Kidney tubule cell (primary cell): ENCODE measurements around the gene AKIRIN1.
A peak's percentile ranks its signal among the peaks of the same experiment; 100 is the strongest.
"Not testable (repeated sequence)": the region's sequence is repeated elsewhere in the genome, so short reads cannot be mapped to it uniquely, and the experiment has no call there.

ENCODE experiments used
- DNase-seq: peaks from one replicate; pipeline ENCODE4 v3.0.0-alpha.2; 2018; ENCODE audit warnings: low spot score

Gene AKIRIN1

DNA sequence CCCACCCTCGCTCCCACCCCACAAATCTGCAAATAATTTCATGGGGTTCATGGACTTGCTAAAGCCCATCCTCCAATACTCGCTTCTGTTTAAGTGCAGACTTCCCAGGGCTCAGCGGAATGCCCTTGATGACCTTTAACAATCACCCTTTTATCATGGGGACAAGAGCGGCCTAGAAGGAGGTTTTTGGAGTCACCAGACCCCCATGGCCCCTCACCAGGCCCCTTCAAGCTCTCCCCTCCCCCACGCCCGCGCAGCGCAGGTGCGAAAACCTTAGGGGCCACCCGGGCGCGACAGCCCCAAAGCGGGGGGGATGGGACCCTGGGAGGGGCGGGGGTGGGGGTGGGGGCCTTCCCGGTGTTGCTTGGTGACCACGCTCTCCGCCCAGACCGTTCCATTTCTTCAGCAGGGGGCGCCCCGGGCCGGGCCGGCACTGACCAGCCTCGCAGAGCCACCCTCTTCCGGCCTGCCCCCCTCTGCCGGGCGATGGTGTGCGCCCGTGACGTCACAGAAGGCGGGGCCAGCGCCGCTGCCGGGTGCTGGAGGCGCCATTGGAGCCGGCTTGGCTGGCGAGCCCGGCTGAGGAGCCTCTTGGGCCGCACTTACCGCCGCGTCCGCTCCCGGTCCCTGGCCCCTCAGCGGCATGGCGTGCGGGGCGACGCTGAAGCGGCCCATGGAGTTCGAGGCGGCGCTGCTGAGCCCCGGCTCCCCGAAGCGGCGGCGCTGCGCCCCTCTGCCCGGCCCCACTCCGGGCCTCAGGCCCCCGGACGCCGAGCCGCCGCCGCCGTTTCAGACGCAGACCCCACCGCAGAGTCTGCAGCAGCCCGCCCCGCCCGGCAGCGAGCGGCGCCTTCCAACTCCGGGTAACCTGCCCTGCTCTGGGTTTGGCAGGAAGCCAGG lies at the start of gene AKIRIN1:
TSS of gene AKIRIN1 (plus strand) at position 539 of the 900 bp plus-strand sequence. CDS start at position 644, 105 bp downstream.
- peak; percentile 98 for DNase-seq

- DNase-seq: peak; percentile 73
These were observed 49.5 kb upstream of the AKIRIN1 start, which contains the start of gene RHBDL2 for GRCh38 chr1:38941527-38942019. TSS of gene RHBDL2 (minus strand) at chr1:38941830. CDS start at chr1:38919212, 22,618 bp downstream.

GRCh38 chr1:38942664-38943428 lies 48.2 kb upstream of the AKIRIN1 start:
- DNase-seq: no peak

DNA sequence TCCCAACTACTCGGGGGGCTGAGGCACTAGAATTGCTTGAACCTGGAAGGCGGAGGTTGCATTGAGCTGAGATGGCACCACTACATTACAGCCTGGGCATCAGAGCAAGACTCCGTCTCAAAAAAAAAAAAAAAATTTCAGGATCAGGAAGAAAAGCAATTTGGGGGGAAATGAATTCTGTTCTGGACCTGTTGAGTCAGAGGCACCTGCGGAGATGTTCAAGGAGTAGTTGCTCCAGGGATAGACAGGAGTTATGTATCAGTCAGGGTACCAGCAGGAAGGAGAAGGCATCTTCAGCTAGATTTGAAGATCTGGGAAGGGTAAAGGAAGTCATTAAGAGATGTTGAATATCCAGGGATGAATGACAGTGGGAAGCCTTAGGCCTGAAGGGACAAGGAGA lies 46.5 kb upstream of the AKIRIN1 start:
- no peak for DNase-seq

DNA sequence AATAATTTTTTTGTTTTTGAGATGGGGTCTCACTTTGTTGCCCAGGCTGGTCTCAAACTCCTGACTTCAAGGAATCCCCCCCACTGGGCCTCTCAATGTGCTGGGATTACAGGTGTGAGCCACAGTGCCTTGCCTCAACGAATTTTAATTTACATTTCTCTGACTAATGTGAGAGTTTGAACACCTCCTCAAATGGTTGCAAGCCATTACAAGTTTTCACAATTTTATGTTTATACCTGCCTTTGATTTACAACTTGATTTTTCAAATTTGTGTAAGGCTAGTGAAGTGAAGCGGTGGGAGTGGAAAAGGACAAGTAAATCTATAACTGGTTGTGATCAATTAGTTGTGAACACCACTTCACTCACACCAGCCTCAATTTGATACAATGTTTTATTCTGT lies 40.5 kb upstream of the AKIRIN1 start:
- no peak for DNase-seq

DNA sequence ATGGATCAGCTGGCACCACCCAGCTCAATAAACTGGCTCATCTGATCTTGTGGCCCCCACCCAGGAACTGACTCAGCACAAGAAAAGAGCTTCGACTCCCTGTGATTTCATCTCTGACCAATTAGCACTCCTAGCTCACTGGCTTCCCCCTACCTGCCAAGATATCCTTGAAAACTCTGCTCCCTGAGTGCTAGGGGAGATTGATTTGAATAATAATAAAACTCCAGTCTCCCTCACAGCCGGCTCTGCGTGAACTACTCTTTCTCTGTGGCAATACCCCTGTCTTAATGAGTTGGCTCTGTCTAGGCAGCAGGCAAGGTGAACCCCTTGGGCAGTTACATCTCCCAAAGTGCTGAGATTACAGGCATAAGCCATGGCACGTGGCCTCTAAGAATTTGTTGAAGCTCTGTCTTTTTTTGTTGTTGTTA lies 37.6 kb upstream of the AKIRIN1 start:
- DNase-seq: peak; percentile 20

- DNase-seq: peak; percentile 72
These were observed 32.1 kb upstream of the AKIRIN1 start for GRCh38 chr1:38958967-38959366.

- DNase-seq: peak; percentile 67
These were observed 29.0 kb upstream of the AKIRIN1 start for GRCh38 chr1:38962113-38962512.

DNA sequence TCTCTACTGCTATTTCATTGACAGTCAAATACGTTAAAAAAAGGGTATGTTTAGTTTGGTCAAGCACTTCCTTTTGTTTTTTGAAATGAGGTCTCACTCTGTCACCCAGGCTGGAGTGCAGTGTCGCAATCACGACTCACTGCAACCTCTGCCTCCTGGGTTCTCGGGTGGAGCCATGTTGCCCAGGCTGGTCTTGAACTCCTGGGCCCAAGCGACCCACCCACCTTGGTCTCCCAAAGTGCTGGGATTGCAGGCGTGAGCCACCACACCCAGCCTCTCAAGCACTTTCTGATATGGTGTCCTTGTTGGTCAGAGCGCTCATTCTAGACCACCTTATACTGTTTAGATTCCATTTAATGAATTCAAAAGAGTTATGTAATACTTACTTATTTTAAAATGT lies 28.5 kb upstream of the AKIRIN1 start:
- DNase-seq: peak; percentile 30

- no peak for DNase-seq
These were observed 26.9 kb upstream of the AKIRIN1 start for GRCh38 chr1:38964140-38964548.

GRCh38 chr1:38973145-38973544 lies 17.9 kb upstream of the AKIRIN1 start:
- not testable (repeated sequence) for DNase-seq

DNA sequence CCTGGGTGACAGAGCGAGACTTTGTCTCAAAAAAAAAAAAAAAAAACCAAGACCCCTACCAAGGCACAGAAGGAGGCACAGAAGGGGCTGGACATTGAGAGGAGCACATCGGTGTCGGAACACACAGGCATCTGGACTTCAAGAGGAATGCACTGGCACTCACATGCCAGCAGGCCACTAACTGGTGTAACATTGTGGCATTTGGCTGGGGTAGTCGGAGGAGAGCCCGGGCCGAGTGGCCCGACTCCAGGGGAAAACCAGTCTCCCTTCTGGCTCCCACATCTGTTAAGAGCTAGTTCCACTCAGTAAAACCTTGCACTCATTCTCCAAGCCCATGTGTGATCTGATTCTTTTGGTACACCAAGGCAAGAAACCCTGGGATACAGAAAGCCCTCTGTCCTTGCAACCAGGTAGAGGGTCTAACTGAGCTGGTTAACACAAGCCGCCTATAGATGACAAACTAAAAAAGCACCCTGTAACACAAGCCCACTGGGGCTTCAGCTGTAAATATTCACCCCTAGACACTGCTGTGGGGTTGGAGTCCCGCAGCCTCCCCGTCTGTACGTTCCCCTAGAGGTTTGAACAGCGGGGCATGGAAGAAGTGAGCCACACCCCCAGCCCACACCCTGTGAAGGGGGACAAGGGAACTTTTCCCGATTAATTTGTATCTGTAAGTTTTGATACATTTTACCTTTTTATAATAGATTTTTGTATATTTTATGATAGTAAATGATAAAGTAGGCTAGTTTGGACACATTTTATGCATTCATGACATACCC lies 17.2 kb upstream of the AKIRIN1 start:
- no peak for DNase-seq

GRCh38 chr1:38977399-38978244 lies 13.5 kb upstream of the AKIRIN1 start:
- not testable (repeated sequence) for DNase-seq

- DNase-seq: not testable (repeated sequence)
These were observed 12.9 kb upstream of the AKIRIN1 start for GRCh38 chr1:38978245-38978542.

GRCh38 chr1:38979380-38979779 lies 11.7 kb upstream of the AKIRIN1 start:
- DNase-seq: not testable (repeated sequence)

- DNase-seq: no peak
These were observed 1.1 kb upstream of the AKIRIN1 start for GRCh38 chr1:38989979-38990378.

DNA sequence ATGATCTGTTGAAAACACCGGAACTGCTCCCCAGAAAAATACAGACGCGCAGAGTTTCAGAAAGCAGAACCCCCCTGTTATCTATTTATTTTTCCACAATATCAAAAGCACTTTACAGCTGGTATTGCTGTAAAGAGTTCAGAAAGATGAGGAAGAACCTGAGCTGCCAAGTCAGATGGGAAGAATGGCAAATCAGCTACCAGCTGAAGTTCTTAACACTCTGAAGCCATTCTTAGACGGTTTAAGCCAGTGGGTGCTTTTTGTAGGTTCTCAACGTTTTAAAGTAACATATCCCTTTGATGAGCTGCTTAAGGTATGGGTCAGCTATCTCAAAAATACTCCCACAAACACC lies 714 bp upstream of the AKIRIN1 start:
- DNase-seq: no peak

DNA sequence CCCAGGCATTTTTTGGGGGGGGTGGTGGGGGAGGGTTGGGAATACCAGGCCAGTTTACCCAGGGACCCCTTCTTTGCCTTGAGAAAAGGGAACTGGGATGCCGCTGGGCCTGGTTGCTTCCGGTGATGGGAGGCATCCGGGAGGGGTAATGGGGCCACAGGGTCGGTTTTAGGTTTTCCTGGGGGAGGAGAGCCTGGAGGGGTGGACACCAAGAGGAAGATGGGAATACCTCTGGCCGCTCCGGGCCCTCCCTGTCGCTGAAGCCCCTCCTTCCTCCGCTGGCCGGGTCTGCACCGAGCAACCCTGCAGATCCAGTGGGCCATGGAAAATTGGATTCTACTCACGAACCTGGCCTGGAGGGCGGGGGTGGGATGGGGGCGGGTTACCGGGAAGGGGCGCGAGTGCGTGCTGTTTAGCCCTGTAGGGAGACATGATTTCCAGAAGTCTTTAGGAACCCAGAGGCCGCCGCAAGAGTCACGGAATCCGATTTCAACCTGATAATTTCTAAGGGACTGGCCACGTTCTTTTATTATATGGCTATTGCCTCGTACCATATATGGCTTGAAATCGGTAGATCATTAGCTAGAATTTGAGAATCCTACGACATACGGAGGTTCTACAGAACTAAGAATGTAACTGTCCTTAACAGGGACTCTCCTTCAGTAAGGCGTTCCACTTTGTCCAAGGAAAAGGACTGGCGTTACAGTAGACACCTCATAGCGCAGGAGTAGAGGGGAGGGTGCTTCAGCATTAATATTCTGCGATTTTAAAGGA lies 749 bp downstream of the AKIRIN1 start:
- peak; percentile 54 for DNase-seq

GRCh38 chr1:38992412-38993111 lies 1.5 kb downstream of the AKIRIN1 start:
- DNase-seq: no peak

DNA sequence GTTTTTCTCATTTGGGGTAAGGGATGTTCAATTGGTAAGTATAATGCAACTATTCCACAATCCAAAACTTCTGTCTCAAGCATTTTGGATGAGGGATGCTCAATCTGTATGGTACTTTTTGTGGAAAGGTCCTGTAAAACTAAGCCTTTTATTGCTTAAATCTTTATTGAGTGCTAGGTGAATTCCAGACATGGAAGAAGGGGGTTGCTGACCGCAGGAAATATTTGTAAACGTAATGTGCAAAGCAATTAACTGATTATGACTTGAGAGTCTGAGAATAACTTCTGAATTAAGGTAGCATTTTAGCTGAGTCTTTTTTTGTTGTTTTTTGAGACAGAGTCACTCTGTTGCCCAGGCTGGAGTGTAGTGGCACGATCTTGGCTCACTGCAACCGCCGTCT lies 3.1 kb downstream of the AKIRIN1 start:
- no peak for DNase-seq
